H1 (cell line): ENCODE results near the gene HACD2. TPM values are rescaled to one million over a fixed set of nuclear protein-coding genes. Genes with fewer than 3 reads are reported as not detected.

Experiments used
- CHD1 ChIP-seq: IDR thresholded peaks from 2 replicates; pipeline ENCODE4 v1.6.1; 2012; ENCODE audit warnings: low read depth, low read length, improper control_type of control experiment
- RBBP5 ChIP-seq: IDR thresholded peaks from 2 replicates; pipeline ENCODE4 v1.7.1; 2012; ENCODE audit warnings: low read depth, mild to moderate bottlenecking, inconsistent platforms, low read length, moderate library complexity, borderline replicate concordance
- RFX5 ChIP-seq: IDR thresholded peaks from 2 replicates; pipeline ENCODE4 v1.6.1; 2011; ENCODE audit warnings: low read depth, low read length, improper control_type of control experiment, borderline replicate concordance
- RNF2 ChIP-seq: fragments of 200-900, 300-1000 bp; sonication (generic); IDR thresholded peaks from 2 replicates; pipeline ENCODE4 v1.7.1; 2016; ENCODE audit warnings: borderline replicate concordance, low read depth, mild to moderate bottlenecking, antibody characterized with exemption, low read length; ENCODE audit not compliant: poor library complexity, severe bottlenecking; ENCODE audit errors: missing control alignments
- SAP30 ChIP-seq: fragments of 300-600 bp; sonication (generic); IDR thresholded peaks from 2 replicates; pipeline ENCODE4 v1.7.1; 2012; ENCODE audit warnings: low read length, moderate library complexity, mild to moderate bottlenecking, inconsistent platforms; ENCODE audit not compliant: insufficient read depth, insufficient replicate concordance
- SIX5 ChIP-seq: IDR thresholded peaks from 2 replicates; pipeline ENCODE4 v1.6.1; 2011; ENCODE audit warnings: mild to moderate bottlenecking, low read depth, low read length
- SP2 ChIP-seq: IDR thresholded peaks from 2 replicates; pipeline ENCODE4 v1.6.1; 2012; ENCODE audit warnings: mild to moderate bottlenecking, low read length, inconsistent platforms
- TAF1 ChIP-seq: IDR thresholded peaks from 2 replicates; pipeline ENCODE4 v1.6.1; 2011; ENCODE audit warnings: mild to moderate bottlenecking, low read depth, low read length
- TAF7 ChIP-seq: optimal IDR thresholded peaks from 2 replicates; pipeline ENCODE3; 2011; ENCODE audit warnings: low read depth, mild to moderate bottlenecking, inconsistent platforms, low read length, moderate library complexity, borderline replicate concordance
- TEAD4 ChIP-seq: IDR thresholded peaks from 2 replicates; pipeline ENCODE4 v1.6.1; 2012; ENCODE audit warnings: low read depth, low read length, inconsistent platforms, mixed read lengths
- ZNF274 ChIP-seq: IDR thresholded peaks from 2 replicates; pipeline ENCODE4 v1.7.0; 2012; ENCODE audit warnings: low read length, borderline replicate concordance; ENCODE audit errors: extremely low read depth
- polyA plus RNA-seq, 7 experiments: library from polyadenylated mRNA; depleted of rRNA in 3 of 7; stranded (reverse) in 5 of 7; unstranded in 2 of 7; fragments of >200 nt in 5 of 7; fragments of 200-250 nt in 2 of 7; gene quantifications; 1 replicate in 5 of 7; 2 replicates in 1 of 7; 4 replicates in 1 of 7; pipeline versions ENCODE4 v1.2.1 to v1.2.3, GENCODE V29; 2011 to 2013; ENCODE audit warnings: missing spikeins in 2 of 7, mixed read lengths in 2 of 7
- total RNA-seq: library from RNA; stranded (reverse); fragmentation: NEBNext Ultra II Directional; extraction: Animal tissue kit (Norgen Biotek cat#: 25700); gene quantifications from 2 replicates; pipeline ENCODE4 v1.2.1, GENCODE V29; 2021

The HACD2 gene
- total and polyA plus RNA-seq, 2 of the 8 experiments (the other 6 are each of a cell fraction or from before 2014, with no cell fraction given) = 24.9 to 31.2 TPM

- TF ChIP-seq SAP30 (peak; percentile 42), TAF7 (peak; percentile 89), CHD1 (no peak), RFX5 (no peak), TAF1 (peak; percentile 89), RNF2 (no peak), SIX5 (peak; percentile 47), TEAD4 (no peak), SP2 (no peak), RBBP5 (no peak), ZNF274 (no peak)
Measured at GRCh38 chr3:123584988-123585937, at the start of gene HACD2 (continued).
